GM19238 (cell line): ENCODE data around the gene LANCL2.
"Not testable (repeated sequence)": the region's sequence is repeated elsewhere in the genome, so short reads cannot be mapped to it uniquely, and the experiment has no call there.

Experiments
- DNase-seq: peaks from one replicate; pipeline ENCODE4 v3.0.0; 2011; ENCODE audit warnings: low spot score; ENCODE audit not compliant: insufficient read length

Gene LANCL2

GRCh38 chr7:55365205-55365674 is at the start of gene LANCL2:
Gene LANCL2, plus strand, starts transcription at chr7:55365337. Its CDS starts 689 bp downstream, at chr7:55366026.
- no peak for DNase-seq

GRCh38 chr7:55325371-55325792 is 39.8 kb upstream of the LANCL2 start:
- DNase-seq = no peak

- DNase-seq = no peak
Measured at GRCh38 chr7:55326081-55326835, 38.9 kb upstream of the LANCL2 start.

GRCh38 chr7:55326945-55327626 is 38.1 kb upstream of the LANCL2 start:
- no peak for DNase-seq

- no peak for DNase-seq
Measured at GRCh38 chr7:55335151-55335550, 30.0 kb upstream of the LANCL2 start.

- DNase-seq = no peak
Measured at GRCh38 chr7:55335786-55336185, 29.4 kb upstream of the LANCL2 start.

- no peak for DNase-seq
Measured at GRCh38 chr7:55336540-55336939, 28.6 kb upstream of the LANCL2 start.

- DNase-seq = no peak
Measured at GRCh38 chr7:55339033-55340000, 25.8 kb upstream of the LANCL2 start.

GRCh38 chr7:55342216-55342871 is 22.8 kb upstream of the LANCL2 start:
- DNase-seq = no peak

GRCh38 chr7:55343002-55343781 is 21.9 kb upstream of the LANCL2 start:
- no peak for DNase-seq

GRCh38 chr7:55343860-55344606 is 21.1 kb upstream of the LANCL2 start:
- no peak for DNase-seq

GRCh38 chr7:55344840-55345239 is 20.3 kb upstream of the LANCL2 start:
- no peak for DNase-seq

- no peak for DNase-seq
Measured at GRCh38 chr7:55345292-55345691, 19.8 kb upstream of the LANCL2 start.

- DNase-seq = no peak
Measured at GRCh38 chr7:55348502-55348901, 16.6 kb upstream of the LANCL2 start.

- no peak for DNase-seq
Measured at GRCh38 chr7:55349121-55349520, 16.0 kb upstream of the LANCL2 start.

GRCh38 chr7:55350281-55350680 is 14.9 kb upstream of the LANCL2 start:
- no peak for DNase-seq

GRCh38 chr7:55351263-55351662 is 13.9 kb upstream of the LANCL2 start:
- DNase-seq = no peak

GRCh38 chr7:55352947-55353273 is 12.2 kb upstream of the LANCL2 start:
- not testable (repeated sequence) for DNase-seq

- no peak for DNase-seq
Measured at GRCh38 chr7:55360486-55360885, 4.7 kb upstream of the LANCL2 start.

GRCh38 chr7:55361560-55361959 is 3.6 kb upstream of the LANCL2 start:
- no peak for DNase-seq
